ENCODE measurements around the gene ANO9.
"Not testable (repeated sequence)": the region's sequence is repeated elsewhere in the genome, so short reads cannot be mapped to it uniquely, and the experiment has no call there.

Gene ANO9

GRCh38 chr11:398826-399225 lies 43.0 kb downstream of the ANO9 start:
- DNase-seq, result no peak

- peak; percentile 56 for DNase-seq
Observed at GRCh38 chr11:396948-397548, 44.8 kb downstream of the ANO9 start.

GRCh38 chr11:396511-396947 lies 45.3 kb downstream of the ANO9 start:
- no peak for DNase-seq

GRCh38 chr11:395866-396265 lies 45.9 kb downstream of the ANO9 start:
- DNase-seq, result no peak

- no peak for DNase-seq
Observed at GRCh38 chr11:394858-395655, 46.8 kb downstream of the ANO9 start.

GRCh38 chr11:394034-394857 lies 47.6 kb downstream of the ANO9 start, which contains the start of gene PKP3:
PKP3 (plus strand) TSS chr11:394209; CDS start chr11:394293, 84 bp downstream.
- DNase-seq, result peak; percentile 37

GRCh38 chr11:393219-394033 lies 48.4 kb downstream of the ANO9 start:
- peak; percentile 82 for DNase-seq

- DNase-seq, result no peak
Observed at GRCh38 chr11:392102-392777, 49.6 kb downstream of the ANO9 start.

GRCh38 chr11:391117-392017 lies 50.4 kb downstream of the ANO9 start:
- no peak for DNase-seq

GRCh38 chr11:390175-390574 lies 51.6 kb downstream of the ANO9 start:
- DNase-seq, result no peak

- DNase-seq, result not testable (repeated sequence)
Observed at GRCh38 chr11:389369-389768, 52.4 kb downstream of the ANO9 start.

- no peak for DNase-seq
Observed at GRCh38 chr11:387193-387793, 54.5 kb downstream of the ANO9 start.

- DNase-seq, result no peak
Observed at GRCh38 chr11:386483-386882, 55.3 kb downstream of the ANO9 start.

- no peak for DNase-seq
Observed at GRCh38 chr11:385594-386351, 56.0 kb downstream of the ANO9 start.

GRCh38 chr11:384511-384910 lies 57.3 kb downstream of the ANO9 start:
- no peak for DNase-seq

GRCh38 chr11:383431-383830 lies 58.4 kb downstream of the ANO9 start:
- no peak for DNase-seq

- no peak for DNase-seq
Observed at GRCh38 chr11:382081-382629, 59.7 kb downstream of the ANO9 start.

GRCh38 chr11:381501-382072 lies 60.2 kb downstream of the ANO9 start:
- DNase-seq, result no peak

GRCh38 chr11:380996-381395 lies 60.8 kb downstream of the ANO9 start:
- DNase-seq, result no peak

Measured in fibroblast of skin of right quadriceps (primary cell).